Stimulated activated naive CD4-positive, alpha-beta T cell treated with Interleukin-2 at 50 U/mL for 16 hours (primary cell): ENCODE measurements around the gene TC2N.
A peak's percentile ranks its signal among the peaks of the same experiment; 100 is the strongest.
"Not testable (repeated sequence)": the region's sequence is repeated elsewhere in the genome, so short reads cannot be mapped to it uniquely, and the experiment has no call there.

Source experiments
- DNase-seq: peaks from one replicate; lab custom pipeline; 2025; lab: John Stamatoyannopoulos, UW

Gene TC2N

GRCh38 chr14:91869556-91869955, 2.2 kb upstream of the TC2N start:
- no peak for DNase-seq

GRCh38 chr14:91866511-91867295, 633 bp downstream of the TC2N start:
- DNase-seq = peak; percentile 7

GRCh38 chr14:91866061-91866460, 1.3 kb downstream of the TC2N start:
- peak; percentile 8 for DNase-seq

GRCh38 chr14:91862417-91862816, 4.9 kb downstream of the TC2N start:
- DNase-seq = no peak

GRCh38 chr14:91861091-91861490, 6.2 kb downstream of the TC2N start:
- DNase-seq = no peak

GRCh38 chr14:91860238-91860637, 7.1 kb downstream of the TC2N start:
- no peak for DNase-seq

GRCh38 chr14:91858536-91859275, 8.6 kb downstream of the TC2N start:
- peak; percentile 9 for DNase-seq

GRCh38 chr14:91857614-91858013, 9.7 kb downstream of the TC2N start:
- no peak for DNase-seq

- no peak for DNase-seq
Observed at GRCh38 chr14:91854327-91854934, 12.9 kb downstream of the TC2N start.

GRCh38 chr14:91851563-91851962, 15.8 kb downstream of the TC2N start:
- no peak for DNase-seq

- no peak for DNase-seq
Observed at GRCh38 chr14:91848504-91849001, 18.8 kb downstream of the TC2N start.

GRCh38 chr14:91847693-91848092, 19.6 kb downstream of the TC2N start:
- DNase-seq = no peak

GRCh38 chr14:91845652-91846051, 21.7 kb downstream of the TC2N start:
- no peak for DNase-seq

- not testable (repeated sequence) for DNase-seq
Observed at GRCh38 chr14:91845056-91845455, 22.3 kb downstream of the TC2N start.

GRCh38 chr14:91844029-91844428, 23.3 kb downstream of the TC2N start:
- no peak for DNase-seq

GRCh38 chr14:91843437-91843836, 23.9 kb downstream of the TC2N start:
- DNase-seq = no peak

- DNase-seq = no peak
Observed at GRCh38 chr14:91841065-91841464, 26.3 kb downstream of the TC2N start.

GRCh38 chr14:91839749-91840148, 27.6 kb downstream of the TC2N start:
- no peak for DNase-seq

GRCh38 chr14:91837076-91837475, 30.3 kb downstream of the TC2N start:
- no peak for DNase-seq

GRCh38 chr14:91835920-91836843, 31.2 kb downstream of the TC2N start:
- peak; percentile 86 for DNase-seq

- DNase-seq = no peak
Observed at GRCh38 chr14:91835197-91835919, 32.0 kb downstream of the TC2N start.
